Measurements from ENCODE around the gene ARHGEF39. TPM values are rescaled to one million over a fixed set of nuclear protein-coding genes. Genes with fewer than 3 reads are reported as not detected.

ARHGEF39 gene
- total and polyA plus RNA-seq, 10 of the 15 experiments (the other 5 are each of a cell fraction or from before 2014, with no cell fraction given), result 2.0 to 28.9 (median 13.2) TPM

GRCh38 chr9:35646533-35647265, 18.3 kb downstream of the ARHGEF39 start (continued):
- TF ChIP-seq BCL3 (IDR thresholded peaks at IDR 0.05; ENCODE audit: borderline replicate concordance, insufficient read depth, low read depth, low read length, poor library complexity, severe bottlenecking) (peak; percentile 64), SMAD5 (IDR thresholded peaks at IDR 0.05; ENCODE audit: low read depth) (peak; percentile 75; the same call in 1 of the 2 replicates), CBFB (IDR thresholded peaks at IDR 0.05; ENCODE audit: low read depth) (peak; percentile 54; the same call in 1 of the 2 replicates), SKIL (IDR thresholded peaks at IDR 0.05; ENCODE audit: low read depth, poor library complexity, severe bottlenecking) (no peak), HDAC6 (IDR thresholded peaks at IDR 0.05; ENCODE audit: unreplicated experiment) (no peak), ATF7 (IDR thresholded peaks at IDR 0.05; ENCODE audit: low read depth) (peak; percentile 21; the same call in 1 of the 2 replicates), WRNIP1 (IDR thresholded peaks at IDR 0.05; ENCODE audit: borderline replicate concordance, low read depth, low read length) (no peak), RELA (IDR thresholded peaks at IDR 0.05; ENCODE audit: borderline replicate concordance, partially characterized antibody) (no peak)
